ENCODE results near the gene TNFRSF25.
A peak's percentile ranks its signal among the peaks of the same experiment; 100 is the strongest.

Gene TNFRSF25

GRCh38 chr1:6486433-6487011, 20.5 kb upstream of the TNFRSF25 start:
- DNase-seq = peak; percentile 93

GRCh38 chr1:6485168-6486101, 19.5 kb upstream of the TNFRSF25 start:
- DNase-seq = no peak

- DNase-seq = no peak
Observed at GRCh38 chr1:6484826-6485167, 18.8 kb upstream of the TNFRSF25 start.

- no peak for DNase-seq
Observed at GRCh38 chr1:6483761-6484117, 17.8 kb upstream of the TNFRSF25 start.

GRCh38 chr1:6483017-6483760, 17.2 kb upstream of the TNFRSF25 start:
- no peak for DNase-seq

- peak; percentile 25 for DNase-seq
Observed at GRCh38 chr1:6481820-6482219, 15.8 kb upstream of the TNFRSF25 start.

- no peak for DNase-seq
Observed at GRCh38 chr1:6477039-6477820, 11.3 kb upstream of the TNFRSF25 start.

GRCh38 chr1:6476483-6476882, 10.5 kb upstream of the TNFRSF25 start:
- no peak for DNase-seq

GRCh38 chr1:6475381-6476133, 9.6 kb upstream of the TNFRSF25 start:
- DNase-seq = peak; percentile 73

- no peak for DNase-seq
Observed at GRCh38 chr1:6474815-6475282, 8.9 kb upstream of the TNFRSF25 start.

GRCh38 chr1:6473974-6474814, 8.2 kb upstream of the TNFRSF25 start:
- no peak for DNase-seq

GRCh38 chr1:6473156-6473555, 7.2 kb upstream of the TNFRSF25 start:
- DNase-seq = no peak

GRCh38 chr1:6472391-6472790, 6.4 kb upstream of the TNFRSF25 start:
- DNase-seq = no peak

GRCh38 chr1:6471970-6472368, 6.0 kb upstream of the TNFRSF25 start:
- no peak for DNase-seq

GRCh38 chr1:6471086-6471969, 5.4 kb upstream of the TNFRSF25 start:
- no peak for DNase-seq

- DNase-seq = no peak
Observed at GRCh38 chr1:6470132-6471085, 4.4 kb upstream of the TNFRSF25 start.

- no peak for DNase-seq
Observed at GRCh38 chr1:6468729-6469461, 2.9 kb upstream of the TNFRSF25 start.
